Measurements from ENCODE around the gene USP5.

Gene USP5

DNA sequence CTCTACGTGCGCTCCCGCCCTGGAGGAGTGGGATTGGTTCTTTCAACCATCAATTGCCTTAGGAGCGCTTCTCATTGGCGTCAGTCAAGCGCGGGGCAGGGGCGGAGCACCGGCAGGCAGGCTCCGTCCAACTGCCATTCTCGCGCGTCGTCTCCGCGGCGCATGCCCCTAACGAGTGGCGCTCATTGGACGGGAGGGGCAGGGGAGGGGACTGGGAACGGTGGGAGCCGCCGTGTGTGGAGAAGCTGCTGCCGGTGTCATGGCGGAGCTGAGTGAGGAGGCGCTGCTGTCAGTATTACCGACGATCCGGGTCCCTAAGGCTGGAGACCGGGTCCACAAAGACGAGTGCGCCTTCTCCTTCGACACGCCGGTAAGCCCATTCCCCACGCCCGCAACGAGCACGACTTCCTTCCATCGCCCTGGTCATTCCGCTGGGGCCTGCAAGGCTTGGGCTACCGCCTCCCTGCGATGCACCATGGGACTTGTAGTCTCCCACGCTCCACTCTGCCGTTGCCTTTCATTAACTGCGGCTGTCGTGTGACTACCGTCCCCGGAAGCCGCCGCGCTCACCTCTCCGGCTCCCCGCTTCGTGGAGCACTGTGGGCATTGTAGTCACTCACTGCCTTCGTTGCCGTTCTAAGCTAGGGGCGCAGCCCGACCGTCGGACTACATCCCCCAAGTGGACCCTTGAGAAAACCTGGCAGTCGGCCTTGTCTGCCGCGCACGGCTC, at the start of gene USP5:
Gene USP5 (plus strand): TSS at position 230 of the 730 bp plus-strand sequence. CDS start 30 bp downstream, at position 260.
- peak; percentile 100 for DNase-seq

DNA sequence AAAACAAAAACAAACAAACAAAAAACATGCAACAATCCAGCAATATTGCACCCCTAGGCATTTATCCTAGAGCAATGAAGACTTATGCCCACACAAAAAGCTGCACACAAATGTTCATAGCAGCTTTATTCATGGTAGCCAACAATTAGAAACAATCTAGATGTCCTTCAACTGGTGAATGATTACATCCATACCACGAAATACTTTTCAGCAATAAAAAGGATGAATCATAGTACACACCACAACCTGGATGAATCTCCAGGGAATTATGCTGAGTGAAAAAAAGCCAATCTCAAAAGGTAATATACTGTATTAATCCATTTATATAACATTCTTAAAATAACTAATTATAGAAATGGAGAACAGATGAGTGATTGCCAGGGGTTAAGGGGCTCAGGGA, 44.8 kb upstream of the USP5 start:
- no peak for DNase-seq

DNA sequence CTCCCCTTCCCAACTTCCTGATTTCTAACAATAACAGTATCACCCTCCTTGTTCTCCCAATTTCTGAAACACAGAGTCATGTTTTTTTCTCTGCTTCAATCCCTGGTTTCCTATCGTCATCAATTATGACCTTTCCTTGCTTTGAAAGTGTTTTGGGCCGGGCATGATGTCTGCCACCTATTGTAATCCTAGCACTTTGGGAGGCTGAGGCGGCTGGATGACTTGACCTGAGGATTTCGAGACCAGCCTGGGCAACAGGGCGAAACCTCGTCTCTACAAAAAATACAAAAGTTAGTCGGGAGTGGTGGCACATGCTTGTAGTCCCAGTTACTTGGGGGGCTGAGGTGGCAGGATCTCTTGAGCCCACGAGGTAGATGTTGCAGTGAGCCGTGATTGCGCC, 42.9 kb upstream of the USP5 start:
- no peak for DNase-seq

- no peak for DNase-seq
Measured at GRCh38 chr12:6810758-6811157, 41.2 kb upstream of the USP5 start.

DNA sequence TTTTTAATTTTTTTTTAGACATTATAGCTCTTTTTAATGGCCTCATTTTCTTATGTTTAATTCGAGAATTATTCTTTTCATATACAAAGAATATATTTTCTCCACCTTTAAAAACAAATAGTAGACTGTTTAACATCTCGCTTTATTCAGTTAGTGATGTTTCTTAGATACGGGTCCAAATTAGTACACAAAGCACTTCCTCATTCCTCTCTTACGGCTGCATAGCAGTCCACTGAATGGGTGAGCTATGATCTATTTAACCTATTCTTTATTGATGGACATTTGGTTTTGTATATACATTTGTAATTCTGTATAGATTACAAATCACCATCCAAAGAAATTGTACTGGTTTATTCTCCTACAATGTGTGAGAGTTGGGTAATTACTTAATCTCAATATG, 38.6 kb upstream of the USP5 start:
- no peak for DNase-seq

DNA sequence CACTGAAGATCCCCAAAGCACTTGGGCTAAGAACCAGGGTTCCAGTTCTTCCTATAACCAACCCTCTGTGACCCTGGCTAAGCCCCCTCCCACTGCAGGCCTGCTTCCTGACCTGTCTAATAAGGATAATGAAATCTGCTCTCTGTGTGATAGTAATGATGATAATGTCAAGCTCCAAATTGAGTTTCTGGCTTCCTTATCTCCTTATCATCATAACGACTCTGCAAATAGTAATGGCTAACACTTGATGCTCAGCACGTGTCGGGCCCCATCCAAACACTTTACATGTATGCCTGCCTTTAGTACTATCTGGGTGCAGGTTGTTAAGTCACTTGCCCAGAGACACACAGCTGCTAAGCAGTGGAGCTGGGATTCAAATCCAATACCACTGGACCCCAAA, 35.4 kb upstream of the USP5 start:
- no peak for DNase-seq

- DNase-seq: no peak
Measured at GRCh38 chr12:6817098-6817497, 34.9 kb upstream of the USP5 start.

DNA sequence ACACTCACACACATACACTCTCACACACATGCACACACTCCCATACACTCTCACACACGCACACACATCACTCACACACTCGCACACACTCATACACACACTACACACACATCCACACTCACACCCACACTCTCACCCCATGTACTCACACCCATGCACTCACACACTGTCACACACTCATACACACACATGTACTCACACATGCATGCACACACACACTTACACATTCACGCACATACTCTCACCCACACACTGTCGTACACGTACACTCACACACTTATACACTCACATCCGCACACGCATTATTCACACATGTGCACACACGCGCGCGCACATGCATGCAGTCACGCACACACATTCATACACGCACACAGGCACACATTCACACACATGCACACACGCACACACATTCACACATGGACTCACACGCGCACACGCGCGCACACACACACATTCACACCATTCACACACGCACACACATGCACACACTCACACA, 34.2 kb upstream of the USP5 start:
- DNase-seq: no peak

- DNase-seq: no peak
Measured at GRCh38 chr12:6818222-6818621, 33.7 kb upstream of the USP5 start.

- no peak for DNase-seq
Measured at GRCh38 chr12:6818645-6819044, 33.3 kb upstream of the USP5 start.

DNA sequence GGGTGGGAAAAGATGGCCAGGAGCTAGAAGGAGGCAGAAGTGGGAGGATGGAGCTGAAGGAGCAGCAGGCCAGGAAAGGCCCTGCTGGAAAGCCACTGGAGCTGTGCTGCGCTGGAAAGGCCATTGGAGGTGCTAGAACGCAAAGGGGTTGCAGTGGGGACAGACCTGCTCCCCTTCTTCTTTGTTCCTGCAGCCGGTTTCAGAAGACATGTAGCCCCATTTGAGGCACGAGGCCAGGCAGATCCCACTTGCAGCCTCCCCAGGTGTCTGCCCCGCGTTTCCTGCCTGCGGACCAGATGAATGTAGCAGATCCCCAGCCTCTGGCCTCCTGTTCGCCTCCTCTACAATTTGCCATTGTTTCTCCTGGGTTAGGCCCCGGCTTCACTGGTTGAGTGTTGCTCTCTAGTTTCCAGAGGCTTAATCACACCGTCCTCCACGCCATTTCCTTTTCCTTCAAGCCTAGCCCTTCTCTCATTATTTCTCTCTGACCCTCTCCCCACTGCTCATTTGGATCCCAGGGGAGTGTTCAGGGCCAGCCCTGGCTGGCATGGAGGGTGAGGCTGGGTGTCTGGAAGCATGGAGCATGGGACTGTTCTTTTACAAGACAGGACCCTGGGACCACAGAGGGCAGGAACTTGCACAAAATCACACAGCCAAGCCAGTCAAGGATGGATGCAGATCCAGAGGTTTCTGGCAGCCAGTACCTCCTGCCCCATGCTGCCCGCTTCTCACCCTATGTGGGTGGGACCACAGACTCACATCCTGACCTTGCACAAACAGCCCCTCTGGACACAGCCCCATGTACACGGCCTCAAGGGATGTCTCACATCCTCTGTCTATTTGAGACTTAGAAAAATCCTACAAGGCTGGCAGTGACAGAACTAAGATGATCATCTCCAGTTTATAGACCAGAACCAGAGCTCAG, 32.6 kb upstream of the USP5 start:
- no peak for DNase-seq

DNA sequence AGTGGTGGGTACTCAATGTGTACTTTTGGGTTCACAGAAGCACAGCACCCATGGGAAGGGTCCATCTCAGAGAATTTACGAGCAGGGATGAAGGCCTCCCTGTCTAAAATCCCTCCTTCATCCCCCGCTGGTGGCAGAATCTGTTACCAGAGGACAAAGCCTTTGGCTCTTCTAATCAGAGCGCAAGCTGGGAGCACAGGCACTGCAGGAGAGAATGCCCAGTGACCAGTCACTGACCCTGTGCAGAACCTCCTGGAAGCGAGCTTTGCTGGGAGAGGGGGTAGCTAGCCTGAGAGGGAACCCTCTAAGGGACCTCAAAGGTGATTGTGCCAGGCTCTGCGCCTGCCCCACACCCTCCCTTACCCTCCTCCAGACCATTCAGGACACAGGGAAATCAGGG, 31.8 kb upstream of the USP5 start:
- no peak for DNase-seq

DNA sequence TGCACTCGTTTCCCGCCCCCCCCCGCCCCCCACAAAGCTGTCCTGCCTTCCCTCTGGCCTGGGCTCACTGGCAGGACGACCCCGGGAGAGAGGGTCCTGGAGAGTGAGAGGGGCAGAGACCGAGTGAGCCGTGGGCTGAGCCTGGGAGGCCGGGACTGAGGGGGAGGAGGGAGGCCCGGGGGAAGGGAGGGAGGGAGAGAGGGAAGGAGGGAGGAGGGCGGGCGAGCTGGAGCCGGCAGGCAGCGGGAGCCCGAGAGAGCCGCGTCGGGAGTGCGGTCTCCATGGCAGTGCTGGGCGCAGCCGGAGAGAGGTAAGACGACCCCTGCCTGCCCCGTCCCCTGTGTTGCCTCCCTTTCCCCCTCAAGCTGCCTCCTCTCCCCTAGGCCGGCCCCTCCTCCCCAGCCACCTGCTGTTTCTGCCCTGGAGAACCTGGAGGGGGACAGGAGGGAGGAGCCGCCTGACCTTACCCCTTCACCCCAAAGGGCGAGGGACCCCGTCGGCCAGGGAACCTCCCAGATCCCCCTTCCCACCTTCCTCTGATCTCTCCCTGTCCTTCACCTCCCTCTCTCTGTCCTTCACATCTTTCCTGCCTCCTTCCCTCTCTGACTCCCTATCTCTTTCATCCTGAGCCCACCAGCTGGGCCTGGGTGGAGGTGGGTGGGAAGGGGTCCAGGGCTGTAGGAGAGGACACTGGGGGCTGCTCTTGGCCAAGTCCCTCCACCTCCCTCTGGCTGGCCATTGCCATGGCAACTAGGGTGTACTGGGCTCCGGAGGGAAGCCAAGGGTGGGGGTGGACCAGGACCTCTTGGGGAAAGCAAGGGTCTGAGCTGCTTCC, 30.1 kb upstream of the USP5 start, which contains the start of gene GPR162:
Gene GPR162 (plus strand): TSS at position 231 of the 835 bp plus-strand sequence. CDS start 2,078 bp downstream, outside the sequence.
- DNase-seq: no peak

DNA sequence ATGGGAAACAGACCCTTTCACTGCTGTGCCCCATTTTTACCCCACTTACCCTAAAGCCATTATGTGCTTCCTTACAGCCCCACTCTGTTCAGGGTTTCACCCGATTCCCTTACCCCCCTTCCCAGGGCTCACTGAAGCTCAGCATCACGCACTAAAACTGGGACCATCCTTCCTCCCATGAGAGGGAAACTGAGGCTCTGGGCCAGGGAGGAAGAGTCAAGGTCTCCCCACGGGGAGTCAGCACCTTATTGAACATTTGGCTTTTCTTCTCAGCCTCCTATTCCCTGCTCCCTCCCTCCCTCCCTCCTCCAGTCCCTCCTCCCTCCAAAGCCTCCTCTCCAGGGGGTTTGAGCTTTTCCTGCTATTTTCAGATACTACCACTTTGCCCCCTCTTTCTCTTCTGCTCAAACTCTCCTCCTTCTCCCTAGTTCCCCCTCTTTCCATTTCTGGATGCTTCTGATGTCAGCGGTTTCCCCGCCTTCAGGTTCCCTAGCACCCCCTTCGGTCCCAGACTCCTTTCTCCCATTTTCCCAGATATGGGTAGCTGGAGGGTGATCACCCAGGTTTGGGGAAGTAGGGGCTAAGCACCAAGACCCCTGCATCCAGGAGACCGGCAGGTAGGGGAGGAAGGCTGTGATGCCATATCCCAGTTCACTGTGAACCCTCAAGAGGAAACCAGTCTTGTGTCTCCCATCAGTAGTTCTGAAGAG, 29.4 kb upstream of the USP5 start:
- no peak for DNase-seq

- DNase-seq: no peak
Measured at GRCh38 chr12:6823182-6824084, 28.5 kb upstream of the USP5 start.

GRCh38 chr12:6824085-6824775, 27.7 kb upstream of the USP5 start:
- DNase-seq: no peak

DNA sequence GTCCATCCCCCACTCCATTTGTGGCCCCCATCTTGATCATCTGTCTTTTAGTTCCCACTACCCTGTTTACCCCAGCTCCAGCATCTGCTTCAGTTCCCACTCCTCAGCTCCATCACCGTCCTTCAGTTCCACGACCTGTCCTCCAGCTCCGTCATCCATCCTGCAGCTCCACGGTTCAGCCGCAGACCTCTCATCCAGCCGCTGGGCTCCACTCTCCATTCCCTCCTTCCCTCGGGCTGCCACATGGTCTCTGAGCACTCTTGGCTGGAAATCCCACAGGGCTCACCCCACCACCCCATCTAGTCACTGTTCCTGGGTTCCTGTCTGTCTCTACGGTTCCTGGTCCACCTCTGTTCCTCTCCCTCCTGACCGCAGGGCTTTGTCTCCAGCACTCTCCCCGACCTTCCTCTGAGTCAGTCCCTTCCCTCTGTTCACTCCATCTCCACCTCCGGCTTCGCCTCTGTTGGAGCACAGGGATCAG, 27.0 kb upstream of the USP5 start:
- no peak for DNase-seq

- DNase-seq: peak in 1 of 2 experiments; percentile 80
Measured at GRCh38 chr12:6825398-6826124, 26.4 kb upstream of the USP5 start.

- no peak for DNase-seq
Measured at GRCh38 chr12:6826125-6826733, 25.7 kb upstream of the USP5 start.
